Measurements from ENCODE around the gene TOMM40. TPM values are rescaled to one million over a fixed set of nuclear protein-coding genes. Genes with fewer than 3 reads are reported as not detected.
"Not testable (repeated sequence)": the region's sequence is repeated elsewhere in the genome, so short reads cannot be mapped to it uniquely, and the experiment has no call there.

TOMM40 gene
- total and polyA plus RNA-seq, 2 of the 13 experiments (the other 11 are each of a cell fraction or from before 2014, with no cell fraction given) = 72.0 to 110 TPM

DNA sequence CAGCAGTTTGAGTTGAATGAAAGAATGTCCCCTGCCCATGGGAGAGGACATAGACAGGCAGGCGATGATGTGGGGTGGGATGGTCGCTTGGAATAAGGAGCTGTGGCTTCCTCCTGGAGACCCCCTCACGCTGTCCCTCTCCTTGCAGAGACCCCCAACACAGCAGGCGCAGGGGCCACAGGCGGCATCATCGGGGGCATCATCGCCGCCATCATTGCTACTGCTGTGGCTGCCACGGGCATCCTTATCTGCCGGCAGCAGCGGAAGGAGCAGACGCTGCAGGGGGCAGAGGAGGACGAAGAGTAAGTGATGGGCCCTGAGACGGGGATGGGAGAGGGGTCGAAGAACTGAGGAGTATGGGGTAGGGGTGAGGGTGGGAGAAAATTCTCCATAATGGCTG is 9.0 kb upstream of the TOMM40 start:
- TF ChIP-seq CSRNP2 (CRISPR knock-in tag; conservative IDR thresholded peaks at IDR 0.05; ENCODE audit: low read depth) (no peak), CEBPZ (IDR thresholded peaks at IDR 0.05; ENCODE audit: low read length) (no peak), ZNF501 (CRISPR knock-in tag; IDR thresholded peaks at IDR 0.05) (no peak), ZNF337 (CRISPR knock-in tag; IDR thresholded peaks at IDR 0.05; ENCODE audit: borderline replicate concordance, low read depth) (no peak), NR2F2 (IDR thresholded peaks at IDR 0.05; ENCODE audit: borderline replicate concordance, low read depth) (no peak), ZNF382 (CRISPR knock-in tag; IDR thresholded peaks at IDR 0.05; ENCODE audit: borderline replicate concordance) (no peak)
- in situ Hi-C loops (cut with HindIII; ENCODE audit: extremely low pct_ligation_motif_present, low pct_unique_long_range_greater_than_20kb) (no loop called here), intact Hi-C loops (cut with micrococcal nuclease; ENCODE audit: unreplicated experiment) (no loop called here)
- no TSS peak for BruUV-seq (replicated peaks)
- ChIA-PET CTCF (ENCODE audit: low intra/inter-chr PET ratio, low total read pairs) (no interaction called here), POLR2A (no interaction called here)
- Histone ChIP-seq H3K9ac (ENCODE audit: insufficient read depth, low read depth, low read length) (no peak overlapping the region), H3K27me3 (ENCODE audit: control insufficient read depth in 1 of 2, insufficient read depth in 2 of 2, low read length in 2 of 2) (no peaks in the 10 kb centered on the region), H3K27ac (ENCODE audit: extremely low read length, insufficient read depth, low read length) (no peak overlapping the region), H3K4me3 (replicated peaks in 1 of 3; ENCODE audit: insufficient read depth in 1 of 3, low read depth in 2 of 3, low read length in 3 of 3) (no peak overlapping the region), H2AFZ (ENCODE audit: low read length) (no peak overlapping the region), H4K20me1 (ENCODE audit: insufficient read depth, low read length) (no peaks in the 10 kb centered on the region), H3K4me2 (ENCODE audit: low read depth, low read length) (no peak overlapping the region), H3K36me3 (replicated peaks in 1 of 2; ENCODE audit: control insufficient read depth in 1 of 2, insufficient read depth in 2 of 2, low read length in 2 of 2) (peaks cover 10 to 35% of the 10 kb centered on the region in 2 experiments; a peak in 4 of 5 replicates), H3K4me1 (ENCODE audit: insufficient read depth, low read length) (peaks cover 28% of the 10 kb centered on the region), H3K9me3 (ENCODE audit: low read length) (no peaks in the 10 kb centered on the region), H3K79me2 (ENCODE audit: insufficient read depth, low read length) (no peaks in the 10 kb centered on the region)
- DNase-seq (ENCODE audit: low spot score) = no peak
- 98% methylated on average over 15 of the region's 15 CpGs for WGBS (ENCODE audit: low lambda C conversion rate)
- no peak for FAIRE-seq
- ATAC-seq = no peak

GRCh38 chr19:44882619-44883397 is 8.2 kb upstream of the TOMM40 start:
- H3K9ac ChIP-seq (ENCODE audit: insufficient read depth, low read depth, low read length); intact Hi-C loops (cut with micrococcal nuclease; ENCODE audit: unreplicated experiment); H3K27me3 ChIP-seq (ENCODE audit: control insufficient read depth in 1 of 2, insufficient read depth in 2 of 2, low read length in 2 of 2); H3K4me2 ChIP-seq (ENCODE audit: low read depth, low read length); BruUV-seq (replicated peaks); H2AFZ ChIP-seq (ENCODE audit: low read length); DNase-seq (ENCODE audit: low spot score); FAIRE-seq; H3K27ac ChIP-seq (ENCODE audit: extremely low read length, insufficient read depth, low read length); H3K79me2 ChIP-seq (ENCODE audit: insufficient read depth, low read length); ATAC-seq; H3K9me3 ChIP-seq (ENCODE audit: low read length); CTCF ChIA-PET (ENCODE audit: low intra/inter-chr PET ratio, low total read pairs); H3K4me3 ChIP-seq (replicated peaks in 1 of 3; ENCODE audit: insufficient read depth in 1 of 3, low read depth in 2 of 3, low read length in 3 of 3); in situ Hi-C loops (cut with HindIII; ENCODE audit: extremely low pct_ligation_motif_present, low pct_unique_long_range_greater_than_20kb); H4K20me1 ChIP-seq (ENCODE audit: insufficient read depth, low read length): not testable (repeated sequence)
- 93% methylated on average over 19 of the region's 19 CpGs for WGBS (ENCODE audit: low lambda C conversion rate)
- Histone ChIP-seq H3K4me1 (ENCODE audit: insufficient read depth, low read length) (peaks cover 28% of the 10 kb centered on the region), H3K36me3 (replicated peaks in 1 of 2; ENCODE audit: control insufficient read depth in 1 of 2, insufficient read depth in 2 of 2, low read length in 2 of 2) (peaks cover 7 to 31% of the 10 kb centered on the region in 2 experiments; a peak in 4 of 5 replicates)
- POLR2A ChIA-PET = interaction anchor here (0.7 to 1.7 kb wide), 2 partner anchors 23 to 210 kb away, joined by 3 to 6 read pairs; partner anchors contain the start of genes APOE and PPP1R37

Measured in HepG2 (cell line).